NCI-H748 (cell line): Measurements from ENCODE around the gene BHLHE23.

Experiments used
- DNase-seq: peaks from one replicate; lab custom pipeline; 2025; ENCODE audit not compliant: unreplicated experiment; lab: John Stamatoyannopoulos, UW

BHLHE23 gene

GRCh38 chr20:63026582-63027165 lies 19.9 kb upstream of the BHLHE23 start:
- no peak for DNase-seq

GRCh38 chr20:63025534-63026331 lies 19.0 kb upstream of the BHLHE23 start:
- DNase-seq = no peak

- no peak for DNase-seq
These were observed 18.0 kb upstream of the BHLHE23 start for GRCh38 chr20:63024573-63025392.

GRCh38 chr20:63023936-63024571 lies 17.3 kb upstream of the BHLHE23 start:
- DNase-seq = no peak

GRCh38 chr20:63023071-63023935 lies 16.5 kb upstream of the BHLHE23 start:
- no peak for DNase-seq

- DNase-seq = no peak
These were observed 15.7 kb upstream of the BHLHE23 start for GRCh38 chr20:63022501-63022900.

- no peak for DNase-seq
These were observed 14.9 kb upstream of the BHLHE23 start for GRCh38 chr20:63021356-63022321.

- DNase-seq = no peak
These were observed 13.9 kb upstream of the BHLHE23 start for GRCh38 chr20:63020681-63021080.

GRCh38 chr20:63017826-63018411 lies 11.2 kb upstream of the BHLHE23 start:
- no peak for DNase-seq

GRCh38 chr20:63017076-63017825 lies 10.5 kb upstream of the BHLHE23 start:
- no peak for DNase-seq

GRCh38 chr20:63016514-63017075 lies 9.8 kb upstream of the BHLHE23 start:
- DNase-seq = no peak

GRCh38 chr20:63015662-63016361 lies 9.0 kb upstream of the BHLHE23 start:
- DNase-seq = no peak

- no peak for DNase-seq
These were observed 8.4 kb upstream of the BHLHE23 start for GRCh38 chr20:63015147-63015661.

- DNase-seq = peak; percentile 64
These were observed 7.9 kb upstream of the BHLHE23 start for GRCh38 chr20:63014710-63015109.

GRCh38 chr20:63014287-63014686 lies 7.5 kb upstream of the BHLHE23 start:
- DNase-seq = no peak

- DNase-seq = no peak
These were observed 6.4 kb upstream of the BHLHE23 start for GRCh38 chr20:63013207-63013606.

GRCh38 chr20:63011798-63012197 lies 5.0 kb upstream of the BHLHE23 start:
- DNase-seq = peak; percentile 79
